Measurements from ENCODE around the gene HAUS5.
A peak's percentile ranks its signal among the peaks of the same experiment; 100 is the strongest.

HAUS5 gene

GRCh38 chr19:35608251-35608650, 4.3 kb upstream of the HAUS5 start:
- no peak for DNase-seq

DNA sequence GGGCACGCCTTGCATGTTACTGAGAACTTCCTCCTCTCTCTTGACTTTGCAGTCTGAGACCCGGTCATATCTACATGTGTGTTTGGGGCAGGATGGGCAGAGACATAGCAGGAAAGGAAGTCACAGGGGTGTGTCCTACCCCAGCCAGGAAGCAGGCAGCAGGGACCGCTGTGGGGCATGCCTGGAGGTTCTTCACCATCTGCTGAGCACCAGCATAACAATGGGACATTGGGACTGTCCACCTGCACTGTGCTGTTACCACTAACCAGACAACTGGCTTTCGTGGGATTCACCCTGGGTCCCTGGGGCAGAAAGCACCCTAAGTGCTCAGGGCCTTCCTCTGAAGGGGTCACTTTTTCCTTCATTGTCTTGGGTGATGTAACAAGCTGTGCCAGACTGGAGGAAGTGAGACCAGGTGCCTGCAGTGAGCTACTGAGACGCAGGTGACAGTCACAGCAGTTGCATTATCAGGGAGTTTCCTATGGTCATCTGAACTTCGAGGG, 2.6 kb upstream of the HAUS5 start:
- DNase-seq, result no peak

- no peak for DNase-seq
Observed at GRCh38 chr19:35612224-35612558, 344 bp upstream of the HAUS5 start.

- no peak for DNase-seq
Observed at GRCh38 chr19:35613574-35613973, 1.0 kb downstream of the HAUS5 start.

DNA sequence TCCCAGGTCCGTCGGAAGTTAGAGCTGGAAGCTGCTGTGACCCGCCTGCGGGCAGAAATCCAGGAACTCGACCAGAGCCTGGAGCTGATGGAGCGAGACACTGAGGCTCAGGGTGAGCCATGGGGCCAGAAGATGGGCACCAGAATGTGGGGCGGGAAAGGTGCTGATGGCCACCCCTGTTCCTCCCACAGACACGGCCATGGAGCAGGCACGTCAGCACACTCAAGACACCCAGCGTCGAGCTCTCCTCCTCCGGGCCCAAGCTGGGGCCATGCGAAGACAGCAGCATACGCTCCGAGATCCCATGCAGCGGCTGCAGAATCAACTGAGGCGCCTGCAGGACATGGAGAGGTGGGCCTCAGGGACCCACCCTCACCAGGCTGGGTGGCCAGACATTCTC, 2.5 kb downstream of the HAUS5 start:
- DNase-seq, result no peak

DNA sequence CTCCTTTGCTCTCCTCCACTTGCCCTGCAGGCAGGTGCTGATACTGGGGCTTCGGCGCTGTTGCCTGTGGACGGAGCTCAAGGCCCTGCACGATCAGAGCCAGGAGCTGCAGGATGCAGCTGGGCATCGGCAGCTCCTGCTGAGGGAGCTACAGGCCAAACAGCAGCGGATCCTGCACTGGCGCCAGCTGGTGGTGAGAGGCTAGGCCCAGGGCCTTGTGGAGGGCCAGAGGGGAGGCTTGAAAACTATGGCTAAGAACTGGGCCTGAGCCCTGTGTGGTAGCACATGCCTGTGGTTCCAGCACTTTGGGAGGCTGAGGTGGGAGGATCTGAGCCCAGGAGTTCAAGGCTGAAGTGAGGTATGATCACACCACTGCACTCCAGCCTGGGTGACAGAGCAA, 6.3 kb downstream of the HAUS5 start:
- DNase-seq, result no peak

DNA sequence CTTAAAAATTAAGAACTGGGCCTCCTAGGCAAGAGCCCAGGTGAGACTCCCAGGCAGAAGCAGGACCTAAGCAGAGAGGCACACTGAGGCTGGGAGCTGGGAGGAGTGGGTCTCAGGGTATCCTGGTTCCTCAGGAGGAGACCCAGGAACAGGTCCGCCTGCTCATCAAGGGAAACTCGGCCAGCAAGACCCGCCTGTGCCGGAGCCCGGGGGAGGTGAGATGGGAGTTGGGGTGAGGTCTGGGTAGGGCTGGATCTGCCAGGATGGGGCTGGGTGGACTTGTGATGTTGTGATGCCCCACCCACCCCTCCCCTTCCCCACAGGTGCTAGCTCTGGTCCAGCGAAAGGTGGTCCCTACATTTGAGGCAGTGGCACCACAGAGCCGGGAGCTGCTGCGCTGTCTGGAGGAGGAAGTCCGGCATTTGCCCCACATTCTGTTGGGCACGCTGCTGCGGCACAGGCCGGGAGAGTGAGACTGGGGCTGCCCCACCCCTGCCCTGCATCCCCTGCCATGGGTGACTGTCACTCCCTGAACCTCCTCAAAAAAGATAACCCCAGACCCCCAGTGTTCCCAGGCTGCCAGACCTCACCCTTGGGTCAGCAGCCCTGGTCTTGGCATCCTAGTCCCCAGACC, 6.9 kb downstream of the HAUS5 start:
- no peak for DNase-seq

DNA sequence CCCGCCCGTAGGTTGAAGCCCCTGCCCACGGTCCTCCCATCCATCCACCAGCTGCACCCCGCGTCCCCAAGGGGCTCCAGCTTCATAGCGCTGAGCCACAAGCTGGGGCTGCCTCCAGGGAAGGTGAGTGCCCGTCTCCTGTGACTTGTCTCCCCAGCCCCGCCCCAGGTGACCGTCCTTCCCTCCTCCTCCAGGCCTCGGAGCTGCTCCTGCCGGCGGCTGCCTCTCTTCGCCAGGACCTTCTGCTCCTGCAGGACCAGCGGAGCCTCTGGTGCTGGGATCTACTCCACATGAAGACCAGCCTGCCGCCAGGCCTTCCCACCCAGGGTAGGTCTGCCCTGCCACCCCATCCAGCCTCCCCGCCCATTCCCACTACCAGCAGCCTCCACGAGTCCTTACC, 7.5 kb downstream of the HAUS5 start:
- no peak for DNase-seq

GRCh38 chr19:35621708-35622107, 9.2 kb downstream of the HAUS5 start:
- no peak for DNase-seq

- DNase-seq, result no peak
Observed at GRCh38 chr19:35622750-35623149, 10.2 kb downstream of the HAUS5 start.

GRCh38 chr19:35623327-35624010, 10.9 kb downstream of the HAUS5 start:
- DNase-seq, result no peak

DNA sequence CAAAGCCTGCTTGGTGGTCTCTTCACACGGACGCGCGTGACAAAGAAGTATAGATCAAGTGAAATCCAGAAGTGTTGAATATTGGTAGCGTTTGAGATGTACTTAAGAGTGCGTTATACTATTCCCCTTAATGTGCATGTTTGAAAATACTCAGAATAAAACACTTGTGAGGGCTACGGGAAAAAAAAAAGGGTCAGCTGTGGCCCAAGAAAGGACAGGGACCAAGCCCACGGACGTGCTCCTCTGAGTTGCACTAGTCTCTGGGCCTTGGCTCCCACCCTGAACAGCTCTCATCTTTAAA, 15.7 kb downstream of the HAUS5 start:
- no peak for DNase-seq

DNA sequence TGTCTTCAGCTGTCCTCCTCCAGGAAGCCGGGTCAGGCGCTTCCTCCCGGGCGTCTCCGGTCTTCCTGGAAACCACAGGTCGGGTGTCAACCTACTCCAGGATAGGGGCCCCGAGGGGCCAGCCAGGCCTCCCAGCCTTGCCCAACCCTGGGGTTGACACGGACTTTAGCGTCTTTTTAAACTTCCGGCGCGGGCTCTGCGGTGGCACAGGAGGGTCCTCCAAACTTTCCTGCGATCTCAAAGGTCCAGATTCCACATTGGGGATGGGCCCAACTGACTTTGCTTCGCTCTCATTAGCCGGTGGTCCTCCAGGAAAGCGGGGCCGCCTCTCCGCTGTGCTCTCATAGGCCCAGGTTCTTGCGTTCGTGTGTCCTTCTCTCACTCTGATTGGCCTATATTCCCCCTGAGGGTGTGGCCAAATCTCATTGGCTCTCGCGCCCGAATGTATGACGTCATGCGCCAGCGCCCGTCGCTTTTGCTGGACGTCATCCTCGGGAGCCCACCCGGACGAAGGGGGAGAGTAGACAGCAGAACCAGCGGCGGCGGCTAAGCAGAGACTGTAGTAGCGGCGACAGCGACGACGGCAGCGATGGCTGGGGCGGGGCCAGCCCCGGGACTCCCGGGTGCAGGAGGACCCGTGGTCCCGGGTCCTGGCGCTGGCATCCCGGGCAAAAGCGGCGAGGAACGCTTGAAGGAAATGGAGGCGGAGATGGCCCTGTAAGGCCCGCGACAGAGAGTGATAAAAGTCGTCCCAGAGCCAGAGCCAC, 16.2 kb downstream of the HAUS5 start, which contains the start of gene RBM42:
TSS of gene RBM42 (plus strand) at position 472 of the 767 bp plus-strand sequence. CDS start at position 590, 118 bp downstream.
- peak; percentile 96 for DNase-seq

- no peak for DNase-seq
Observed at GRCh38 chr19:35629332-35629633, 16.7 kb downstream of the HAUS5 start.

DNA sequence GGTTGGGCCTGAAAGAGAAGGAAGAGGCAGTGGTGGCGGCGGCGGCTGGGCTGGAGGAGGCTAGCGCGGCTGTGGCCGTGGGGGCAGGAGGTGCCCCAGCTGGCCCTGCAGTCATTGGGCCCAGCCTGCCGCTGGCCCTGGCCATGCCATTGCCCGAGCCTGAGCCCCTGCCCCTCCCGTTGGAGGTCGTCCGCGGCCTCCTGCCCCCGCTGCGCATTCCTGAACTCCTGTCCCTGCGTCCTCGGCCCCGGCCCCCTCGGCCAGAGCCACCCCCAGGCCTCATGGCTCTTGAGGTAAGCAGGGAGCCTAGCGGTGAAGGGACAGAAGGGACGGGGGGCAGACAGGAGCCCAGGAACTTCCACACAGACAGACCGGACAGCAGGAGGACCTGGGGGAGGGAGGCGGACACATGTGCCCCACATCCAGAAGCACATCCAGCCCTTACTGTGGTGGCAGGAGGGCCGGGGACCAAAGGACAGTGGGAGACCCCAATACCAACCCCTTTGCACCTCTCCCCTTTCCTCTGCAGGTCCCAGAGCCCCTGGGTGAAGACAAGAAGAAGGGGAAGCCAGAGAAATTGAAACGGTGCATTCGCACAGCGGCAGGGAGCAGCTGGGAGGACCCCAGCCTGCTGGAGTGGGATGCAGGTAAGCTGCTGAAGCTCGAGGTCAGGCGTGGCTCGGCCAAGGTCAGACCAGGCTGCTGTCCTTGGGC, 21.3 kb downstream of the HAUS5 start:
- DNase-seq, result no peak

- no peak for DNase-seq
Observed at GRCh38 chr19:35636651-35637050, 24.1 kb downstream of the HAUS5 start.

DNA sequence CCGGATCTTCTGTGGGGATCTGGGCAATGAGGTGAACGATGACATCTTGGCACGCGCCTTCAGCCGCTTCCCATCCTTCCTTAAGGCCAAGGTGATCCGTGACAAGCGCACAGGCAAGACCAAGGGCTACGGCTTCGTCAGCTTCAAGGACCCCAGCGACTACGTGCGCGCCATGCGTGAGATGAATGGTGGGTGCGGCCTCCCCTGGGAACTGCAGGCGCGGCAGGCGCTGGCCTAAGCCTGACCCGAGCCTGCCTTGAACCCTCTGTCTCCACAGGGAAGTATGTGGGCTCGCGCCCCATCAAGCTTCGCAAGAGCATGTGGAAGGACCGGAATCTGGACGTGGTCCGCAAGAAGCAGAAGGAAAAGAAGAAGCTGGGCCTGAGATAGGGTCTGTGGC, 24.6 kb downstream of the HAUS5 start:
- DNase-seq, result no peak

DNA sequence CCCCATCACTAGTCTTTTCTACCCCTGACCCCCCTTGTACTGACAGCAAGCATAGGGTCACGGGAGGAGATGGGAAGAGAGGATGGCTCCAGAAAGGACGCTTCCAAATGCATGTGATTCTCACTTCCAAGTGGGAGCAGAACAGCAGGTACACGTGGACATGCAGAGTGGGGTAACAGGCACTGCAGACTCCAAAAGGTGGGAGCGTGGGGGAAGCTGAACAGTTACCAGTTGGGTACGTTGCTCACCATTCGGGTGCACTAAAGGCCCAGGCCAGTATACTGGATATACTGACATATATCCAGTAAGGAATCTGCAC, 26.7 kb downstream of the HAUS5 start:
- DNase-seq, result no peak

GRCh38 chr19:35639863-35640262, 27.3 kb downstream of the HAUS5 start:
- DNase-seq, result no peak

DNA sequence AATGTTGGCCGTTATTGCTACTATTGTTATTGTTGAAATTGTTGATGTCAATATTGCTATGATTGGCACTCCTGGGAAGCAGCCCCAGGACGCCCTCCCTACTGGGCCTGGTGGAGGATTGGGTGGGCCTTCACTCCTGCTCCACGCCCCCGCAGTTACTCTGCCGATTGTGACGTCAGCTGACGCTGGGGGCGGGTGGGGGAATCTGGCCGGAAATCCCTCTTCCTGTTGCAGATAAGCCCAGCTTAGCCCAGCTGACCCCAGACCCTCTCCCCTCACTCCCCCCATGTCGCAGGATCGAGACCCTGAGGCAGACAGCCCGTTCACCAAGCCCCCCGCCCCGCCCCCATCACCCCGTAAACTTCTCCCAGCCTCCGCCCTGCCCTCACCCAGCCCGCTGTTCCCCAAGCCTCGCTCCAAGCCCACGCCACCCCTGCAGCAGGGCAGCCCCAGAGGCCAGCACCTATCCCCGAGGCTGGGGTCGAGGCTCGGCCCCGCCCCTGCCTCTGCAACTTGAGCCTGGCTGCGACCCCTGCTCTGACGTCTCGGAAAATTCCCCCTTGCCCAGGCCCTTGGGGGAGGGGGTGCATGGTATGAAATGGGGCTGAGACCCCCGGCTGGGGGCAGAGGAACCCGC, 29.1 kb downstream of the HAUS5 start, which contains the start of gene ETV2:
TSS of gene ETV2 (plus strand) at position 231 of the 637 bp plus-strand sequence. CDS start 716 bp downstream, outside the sequence.
- DNase-seq, result peak; percentile 46

- DNase-seq, result no peak
Observed at GRCh38 chr19:35642312-35642711, 29.8 kb downstream of the HAUS5 start.

DNA sequence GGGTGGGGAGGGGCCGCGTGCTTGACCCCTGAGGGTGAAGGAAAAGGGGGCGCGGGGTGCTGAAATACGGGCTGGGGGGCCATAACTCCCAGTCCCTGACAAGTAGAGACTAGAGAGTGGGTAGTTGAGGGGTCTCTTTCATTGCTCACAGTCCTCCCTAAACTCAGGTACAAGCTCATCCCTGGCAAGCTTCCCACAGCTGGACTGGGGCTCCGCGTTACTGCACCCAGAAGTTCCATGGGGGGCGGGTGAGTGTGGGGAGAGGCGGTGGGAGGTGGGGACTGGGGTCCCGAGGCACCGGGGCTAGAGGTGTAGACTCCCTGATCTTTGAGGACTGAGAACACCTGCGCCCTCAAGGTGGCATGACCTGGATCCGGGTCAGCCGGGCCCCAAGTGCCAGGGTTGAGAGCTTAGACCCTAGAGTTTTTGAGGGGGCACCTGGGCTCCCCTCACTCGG, 30.3 kb downstream of the HAUS5 start:
- DNase-seq, result no peak
